ENCODE measurements around the gene MAP3K6. TPM values are rescaled to one million over a fixed set of nuclear protein-coding genes. Genes with fewer than 3 reads are reported as not detected.

The MAP3K6 gene
- total RNA-seq, 1 donor from 2014 or later = 48.2 TPM

- no peak overlapping the region for H3K4me3 Mint-ChIP-seq (ENCODE audit: unreplicated experiment)
- no peak for TF ChIP-seq CTCF (IDR thresholded peaks at IDR 0.05)
These were observed 48.6 kb downstream of the MAP3K6 start for GRCh38 chr1:27318136-27318535.

GRCh38 chr1:27316860-27317259 lies 49.9 kb downstream of the MAP3K6 start:
- no peaks in the 10 kb centered on the region for H3K27me3 Mint-ChIP-seq (ENCODE audit: unreplicated experiment)
- no peaks in the 10 kb centered on the region for H3K36me3 Mint-ChIP-seq (ENCODE audit: unreplicated experiment)
- no peak for TF ChIP-seq CTCF (IDR thresholded peaks at IDR 0.05)
- H3K4me1 Mint-ChIP-seq (ENCODE audit: unreplicated experiment) = peaks cover 17% of the 10 kb centered on the region
- no peak overlapping the region for H3K27ac Mint-ChIP-seq (ENCODE audit: unreplicated experiment)
- no peak overlapping the region for H3K4me3 Mint-ChIP-seq (ENCODE audit: unreplicated experiment)
- no peaks in the 10 kb centered on the region for H3K9me3 Mint-ChIP-seq (ENCODE audit: unreplicated experiment)
- no peak for DNase-seq (ENCODE audit: extremely low spot score, unreplicated experiment)

More at GRCh38 chr1:27318136-27318535, 48.6 kb downstream of the MAP3K6 start:
- no peak for DNase-seq (ENCODE audit: extremely low spot score, unreplicated experiment)
- Mint-ChIP-seq H3K36me3 (ENCODE audit: unreplicated experiment) (no peaks in the 10 kb centered on the region), H3K9me3 (ENCODE audit: unreplicated experiment) (no peaks in the 10 kb centered on the region), H3K27me3 (ENCODE audit: unreplicated experiment) (no peaks in the 10 kb centered on the region), H3K4me1 (ENCODE audit: unreplicated experiment) (peaks cover 20% of the 10 kb centered on the region), H3K27ac (ENCODE audit: unreplicated experiment) (peak overlapping the region; percentile 40)

- DNase-seq (ENCODE audit: extremely low spot score, unreplicated experiment) = no peak
- no peaks in the 10 kb centered on the region for H3K36me3 Mint-ChIP-seq (ENCODE audit: unreplicated experiment)
- H3K27me3 Mint-ChIP-seq (ENCODE audit: unreplicated experiment) = no peaks in the 10 kb centered on the region
- H3K27ac Mint-ChIP-seq (ENCODE audit: unreplicated experiment) = no peak overlapping the region
- no peaks in the 10 kb centered on the region for H3K9me3 Mint-ChIP-seq (ENCODE audit: unreplicated experiment)
- H3K4me1 Mint-ChIP-seq (ENCODE audit: unreplicated experiment) = peaks cover 14% of the 10 kb centered on the region
- no peak for TF ChIP-seq CTCF (IDR thresholded peaks at IDR 0.05)
- H3K4me3 Mint-ChIP-seq (ENCODE audit: unreplicated experiment) = no peak overlapping the region
These were observed 52.0 kb downstream of the MAP3K6 start for GRCh38 chr1:27314737-27315136.

GRCh38 chr1:27314169-27314568 lies 52.6 kb downstream of the MAP3K6 start:
- Mint-ChIP-seq H3K4me1 (ENCODE audit: unreplicated experiment) (peaks cover 14% of the 10 kb centered on the region), H3K4me3 (ENCODE audit: unreplicated experiment) (no peak overlapping the region), H3K36me3 (ENCODE audit: unreplicated experiment) (no peaks in the 10 kb centered on the region), H3K9me3 (ENCODE audit: unreplicated experiment) (no peaks in the 10 kb centered on the region), H3K27ac (ENCODE audit: unreplicated experiment) (no peak overlapping the region), H3K27me3 (ENCODE audit: unreplicated experiment) (no peaks in the 10 kb centered on the region)
- TF ChIP-seq CTCF (IDR thresholded peaks at IDR 0.05) = no peak
- DNase-seq (ENCODE audit: extremely low spot score, unreplicated experiment) = no peak

- DNase-seq (ENCODE audit: extremely low spot score, unreplicated experiment) = no peak
- Mint-ChIP-seq H3K4me1 (ENCODE audit: unreplicated experiment) (peaks cover 7% of the 10 kb centered on the region), H3K36me3 (ENCODE audit: unreplicated experiment) (peaks cover 10% of the 10 kb centered on the region), H3K27ac (ENCODE audit: unreplicated experiment) (no peak overlapping the region), H3K4me3 (ENCODE audit: unreplicated experiment) (no peak overlapping the region), H3K27me3 (ENCODE audit: unreplicated experiment) (no peaks in the 10 kb centered on the region), H3K9me3 (ENCODE audit: unreplicated experiment) (no peaks in the 10 kb centered on the region)
- TF ChIP-seq CTCF (IDR thresholded peaks at IDR 0.05) = no peak
These were observed 58.7 kb downstream of the MAP3K6 start for GRCh38 chr1:27307874-27308598.
